NOMO-1 treated with DMSO at 0.1 percent for 48 hours (cell line): Measurements from ENCODE around the gene ZBTB7B.

Experiments used
- DNase-seq: peaks from one replicate; lab custom pipeline; 2025; ENCODE audit not compliant: unreplicated experiment; lab: John Stamatoyannopoulos, UW

ZBTB7B gene

GRCh38 chr1:155002464-155003226, at the start of gene ZBTB7B:
Gene ZBTB7B (plus strand): TSS chr1:155002802. CDS start chr1:155014661, 11,859 bp downstream.
- DNase-seq, result peak; percentile 86

GRCh38 chr1:154953611-154954038, 49.0 kb upstream of the ZBTB7B start:
- no peak for DNase-seq

GRCh38 chr1:154954541-154954940, 48.1 kb upstream of the ZBTB7B start:
- DNase-seq, result no peak

- no peak for DNase-seq
Observed at GRCh38 chr1:154955039-154955717, 47.4 kb upstream of the ZBTB7B start.

- peak; percentile 89 for DNase-seq
Observed at GRCh38 chr1:154955718-154956543, 46.7 kb upstream of the ZBTB7B start, which contains the start of gene PBXIP1. Gene PBXIP1 (minus strand): TSS chr1:154956099. CDS start chr1:154953721, 2,378 bp downstream.

- no peak for DNase-seq
Observed at GRCh38 chr1:154956544-154956941, 46.1 kb upstream of the ZBTB7B start.

GRCh38 chr1:154957091-154957657, 45.4 kb upstream of the ZBTB7B start:
- no peak for DNase-seq

GRCh38 chr1:154958036-154958435, 44.6 kb upstream of the ZBTB7B start:
- DNase-seq, result no peak

GRCh38 chr1:154958681-154959425, 43.7 kb upstream of the ZBTB7B start:
- DNase-seq, result no peak

GRCh38 chr1:154959426-154959780, 43.2 kb upstream of the ZBTB7B start:
- DNase-seq, result no peak

- DNase-seq, result no peak
Observed at GRCh38 chr1:154960446-154961136, 42.0 kb upstream of the ZBTB7B start.

GRCh38 chr1:154961207-154962155, 41.1 kb upstream of the ZBTB7B start, which contains the start of gene PYGO2:
Gene PYGO2 (minus strand): TSS chr1:154961782. CDS start chr1:154961576, 206 bp downstream.
- peak; percentile 68 for DNase-seq

- DNase-seq, result peak; percentile 49
Observed at GRCh38 chr1:154962156-154962749, 40.3 kb upstream of the ZBTB7B start.

GRCh38 chr1:154962795-154963330, 39.7 kb upstream of the ZBTB7B start:
- no peak for DNase-seq

- no peak for DNase-seq
Observed at GRCh38 chr1:154963643-154964042, 39.0 kb upstream of the ZBTB7B start.

- no peak for DNase-seq
Observed at GRCh38 chr1:154964359-154964758, 38.2 kb upstream of the ZBTB7B start.

GRCh38 chr1:154966111-154966510, 36.5 kb upstream of the ZBTB7B start:
- DNase-seq, result no peak
